Measurements from ENCODE around the gene CCT3.
A peak's percentile ranks its signal among the peaks of the same experiment; 100 is the strongest.
"Not testable (repeated sequence)": the region's sequence is repeated elsewhere in the genome, so short reads cannot be mapped to it uniquely, and the experiment has no call there.

CCT3 gene

DNA sequence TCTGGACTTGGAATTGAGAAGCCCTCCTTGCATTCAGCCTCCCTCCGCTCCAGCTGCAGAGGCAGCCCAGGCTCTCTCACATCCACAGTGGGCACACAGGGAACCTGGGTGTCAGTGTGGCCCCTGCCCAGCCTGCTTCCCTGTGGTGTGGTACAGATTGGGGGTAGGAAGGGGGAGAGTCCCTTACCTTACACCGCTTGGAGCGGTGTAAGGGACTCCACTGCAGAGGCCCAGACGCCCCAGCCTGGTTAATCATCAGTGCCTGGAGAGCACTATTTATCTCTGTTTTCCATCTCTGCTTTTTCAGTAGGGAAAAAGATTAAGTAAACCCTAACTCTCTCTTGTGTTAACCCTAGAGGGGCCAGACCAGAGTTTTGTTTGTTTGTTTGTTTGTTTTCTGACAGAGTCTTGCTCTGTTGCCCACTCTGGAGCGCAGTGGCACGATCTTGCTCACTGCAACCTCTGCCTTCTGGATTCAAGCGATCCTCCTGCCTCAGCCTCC is 30.1 kb upstream of the CCT3 start:
- no peak for DNase-seq

- DNase-seq = no peak
These were observed 29.5 kb upstream of the CCT3 start for GRCh38 chr1:156367383-156368156.

- DNase-seq = no peak
These were observed 28.5 kb upstream of the CCT3 start for GRCh38 chr1:156366378-156367166.

DNA sequence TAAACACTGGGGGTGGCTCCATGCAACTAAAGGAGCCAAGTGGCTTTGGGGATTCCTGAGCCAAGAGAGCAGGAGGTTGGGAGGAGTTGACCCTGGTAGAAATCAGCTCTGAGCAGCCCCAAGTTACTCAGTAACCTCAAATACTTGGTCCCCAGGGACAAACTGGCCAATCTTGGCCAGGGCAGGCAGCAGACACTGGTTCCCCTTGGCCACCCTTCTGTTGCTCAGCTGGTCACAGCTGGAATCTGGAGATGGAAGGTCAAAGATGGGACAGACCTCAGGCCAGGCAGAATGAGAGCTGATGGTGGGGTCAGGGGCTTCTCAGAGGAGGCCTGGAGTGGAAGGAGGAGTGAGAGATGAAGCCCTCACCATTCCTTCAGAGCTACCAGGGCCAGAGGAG is 27.7 kb upstream of the CCT3 start:
- DNase-seq = no peak

- no peak for DNase-seq
These were observed 22.4 kb upstream of the CCT3 start for GRCh38 chr1:156360534-156360933.

DNA sequence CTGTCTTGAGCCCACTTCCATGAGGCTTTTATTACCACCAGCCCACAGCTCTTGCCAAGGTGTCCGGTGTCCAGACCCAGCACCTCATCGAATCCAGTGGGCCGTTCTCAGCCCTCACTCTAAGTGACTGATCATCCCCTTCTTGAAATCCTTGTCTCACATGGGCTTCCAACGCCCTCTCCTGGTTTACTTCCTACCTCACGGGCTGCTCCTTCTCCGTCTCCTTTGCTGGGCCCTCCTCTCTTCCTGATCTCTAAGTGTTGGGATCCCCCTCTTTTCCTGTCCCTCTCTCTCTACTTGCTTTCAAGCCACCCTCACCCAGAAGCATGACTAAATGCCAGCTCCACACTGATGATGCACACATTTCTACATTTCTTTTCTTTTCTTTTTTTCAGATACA is 21.9 kb upstream of the CCT3 start:
- no peak for DNase-seq

GRCh38 chr1:156359249-156359648 is 21.2 kb upstream of the CCT3 start:
- no peak for DNase-seq

DNA sequence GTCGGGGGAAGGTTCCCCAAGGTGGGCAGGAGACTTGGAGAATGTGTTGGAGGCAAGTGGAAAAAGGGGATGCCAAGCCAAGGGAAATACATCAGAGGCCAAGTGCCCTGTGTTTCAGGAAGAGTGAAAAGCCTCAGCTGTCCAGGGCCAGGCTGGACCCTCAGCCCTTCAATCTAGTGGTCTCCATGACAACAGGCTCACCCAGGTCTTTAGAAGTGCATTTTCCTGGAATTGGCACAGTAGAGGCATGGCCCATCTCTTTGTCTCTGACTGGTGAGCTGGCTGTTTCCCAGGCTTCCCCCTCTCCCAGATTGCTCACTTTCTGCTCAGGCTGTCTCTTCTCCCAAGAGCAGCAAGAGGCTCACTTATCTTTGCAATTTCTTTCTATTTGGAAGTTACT is 20.5 kb upstream of the CCT3 start:
- DNase-seq = no peak

GRCh38 chr1:156357977-156358376 is 19.9 kb upstream of the CCT3 start:
- no peak for DNase-seq

GRCh38 chr1:156356875-156357534 is 18.9 kb upstream of the CCT3 start:
- peak; percentile 86 for DNase-seq

GRCh38 chr1:156356262-156356874 is 18.3 kb upstream of the CCT3 start:
- DNase-seq = peak; percentile 39

GRCh38 chr1:156352481-156352880 is 14.4 kb upstream of the CCT3 start:
- not testable (repeated sequence) for DNase-seq

GRCh38 chr1:156347331-156347730 is 9.2 kb upstream of the CCT3 start:
- no peak for DNase-seq

GRCh38 chr1:156346636-156347035 is 8.5 kb upstream of the CCT3 start:
- no peak for DNase-seq

GRCh38 chr1:156346035-156346434 is 7.9 kb upstream of the CCT3 start:
- not testable (repeated sequence) for DNase-seq

DNA sequence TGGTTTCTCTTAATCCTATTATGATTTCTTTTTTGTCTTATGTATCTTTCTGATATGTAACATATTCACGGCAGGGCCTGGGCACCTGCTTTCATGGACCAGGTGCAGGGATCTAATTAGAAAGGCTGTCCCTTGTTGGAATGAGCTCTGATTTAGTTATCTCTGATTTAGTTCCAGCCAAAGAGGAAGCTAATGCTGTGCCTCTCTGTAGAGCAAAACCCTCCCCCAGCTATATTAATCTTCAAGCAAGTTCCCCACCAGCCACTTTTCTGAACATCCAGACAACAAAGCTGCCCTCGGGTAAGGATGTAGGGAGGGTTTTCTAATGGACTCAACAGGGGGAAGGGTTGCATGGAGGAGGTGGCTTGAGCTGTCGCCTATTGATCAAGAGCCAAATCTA is 6.3 kb upstream of the CCT3 start:
- no peak for DNase-seq

DNA sequence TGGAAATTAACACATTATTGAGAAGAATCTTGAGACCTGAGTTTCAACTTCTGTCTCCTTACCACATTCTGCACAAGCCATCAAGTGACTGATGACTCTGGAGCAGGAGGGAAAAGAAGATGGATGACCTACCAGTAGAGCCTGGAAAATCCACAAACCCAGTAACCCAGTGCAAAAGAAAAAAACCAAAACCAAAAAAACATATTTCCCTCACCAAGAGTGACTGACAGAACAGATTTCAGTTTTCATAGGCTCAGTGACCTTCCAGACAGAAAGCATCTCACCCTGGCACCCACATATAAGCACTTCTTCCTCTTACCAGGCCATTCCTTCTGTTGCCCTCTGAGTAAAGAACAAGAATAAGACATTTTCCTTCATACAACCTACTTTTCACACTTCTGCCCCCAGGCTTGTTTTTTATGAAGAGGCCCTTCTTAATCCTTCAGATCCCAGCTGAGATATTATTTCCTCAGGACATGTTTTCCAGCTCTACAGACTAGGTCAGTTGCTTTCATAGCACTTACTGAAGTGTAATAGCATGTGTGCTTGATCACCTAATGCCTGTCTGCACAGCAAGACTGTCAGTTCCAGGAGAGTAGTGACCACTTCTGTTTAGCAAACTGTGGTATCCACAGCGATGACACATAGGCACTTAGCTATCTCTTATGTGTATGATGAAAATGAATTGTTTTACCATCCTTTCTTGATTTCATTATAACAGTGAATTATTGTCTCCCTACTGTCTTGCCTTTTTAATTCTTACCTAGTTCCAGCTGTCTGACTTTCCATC is 4.3 kb upstream of the CCT3 start:
- no peak for DNase-seq

DNA sequence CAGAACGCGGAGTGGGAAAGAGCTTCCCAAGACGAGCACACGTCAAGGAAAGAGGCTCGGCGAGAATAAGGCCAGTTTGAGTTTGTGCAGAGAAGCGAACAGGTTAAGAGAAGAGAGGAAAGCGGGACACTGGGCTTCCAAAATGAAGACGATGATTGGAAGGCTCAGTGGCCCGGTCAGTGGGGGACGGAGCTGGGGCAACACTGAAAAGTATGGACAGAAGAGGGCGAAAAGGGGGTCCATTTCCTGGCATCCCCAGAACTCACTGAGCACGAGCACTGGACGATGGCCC is 258 bp downstream of the CCT3 start:
- DNase-seq = no peak

- DNase-seq = no peak
These were observed 822 bp downstream of the CCT3 start for GRCh38 chr1:156337052-156337887.

DNA sequence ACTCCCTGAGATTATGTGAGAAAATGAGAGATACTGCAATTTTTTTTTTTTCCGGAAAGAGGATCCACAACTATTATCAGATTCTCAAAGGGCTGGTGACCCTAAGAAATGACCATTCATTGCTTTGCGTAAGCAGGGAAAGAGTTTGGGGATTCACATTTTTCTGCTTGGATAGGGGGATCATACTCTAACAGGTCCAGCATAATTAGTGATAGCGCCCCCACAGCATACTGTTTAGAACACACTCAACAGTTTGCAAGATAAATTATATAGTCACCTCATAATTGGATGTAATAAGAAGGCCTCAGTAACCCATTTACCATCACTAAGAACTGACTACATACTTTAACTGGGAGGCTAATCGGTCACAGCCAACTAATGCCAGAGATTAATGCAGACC is 1.9 kb downstream of the CCT3 start:
- no peak for DNase-seq

DNA sequence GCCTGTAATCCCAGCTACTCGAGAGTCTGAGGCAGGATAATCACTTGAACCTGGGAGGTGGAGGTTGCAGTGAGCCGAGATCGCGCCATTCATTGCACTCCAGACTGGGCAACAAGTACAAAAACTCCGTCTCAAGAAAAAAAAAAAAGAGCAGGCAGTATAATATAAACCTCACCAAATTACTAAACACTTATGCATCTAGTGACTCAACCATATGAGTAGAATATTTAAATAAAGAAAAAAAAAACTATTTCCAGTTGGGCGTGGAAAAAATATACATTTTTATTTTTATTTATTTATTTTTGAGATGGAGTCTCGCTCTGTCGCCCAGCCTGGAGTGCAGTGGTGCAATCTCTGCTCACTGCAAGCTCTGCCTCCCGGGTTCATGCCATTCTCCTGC is 14.9 kb downstream of the CCT3 start:
- DNase-seq = not testable (repeated sequence)

- no peak for DNase-seq
These were observed 17.5 kb downstream of the CCT3 start for GRCh38 chr1:156320560-156320959.
